ENCODE measurements around the gene PBX2. TPM values are rescaled to one million over a fixed set of nuclear protein-coding genes. Genes with fewer than 3 reads are reported as not detected.

PBX2 gene
- total and polyA plus RNA-seq, 4 donors = 1.5 to 52.5 (median 18.7) TPM

GRCh38 chr6:32151181-32151862 lies 38.7 kb downstream of the PBX2 start:
- peaks cover 0 to 4% (median under 1%) of the 10 kb centered on the region in 4 donors for H3K36me3 ChIP-seq (ENCODE audit: control insufficient read depth in 4 of 4, insufficient read depth in 3 of 4, low read depth in 1 of 4, low read length in 3 of 4)
- peaks cover 0 to 5% (median 0%) of the 10 kb centered on the region in 4 donors for H3K27me3 ChIP-seq (ENCODE audit: control insufficient read depth in 4 of 4, insufficient read depth in 4 of 4, low read length in 3 of 4)
- H3K4me1 ChIP-seq (ENCODE audit: control insufficient read depth in 4 of 4, insufficient read depth in 4 of 4, low read length in 3 of 4) = peaks cover 6 to 26% (median 13%) of the 10 kb centered on the region in 4 donors
- no peak overlapping the region for H3K4me3 ChIP-seq (ENCODE audit: low read depth in 1 of 3, low read length in 3 of 3)
- TF ChIP-seq YY1 (IDR thresholded peaks at IDR 0.05) (no peak), MAX (IDR thresholded peaks at IDR 0.05) (no peak), JUND (IDR thresholded peaks at IDR 0.05) (no peak), NR2F2 (IDR thresholded peaks at IDR 0.05) (no peak), RAD21 (IDR thresholded peaks at IDR 0.05) (no peak), HNF4G (IDR thresholded peaks at IDR 0.05) (no peak), CTCF (IDR thresholded peaks at IDR 0.05; ENCODE audit: low read depth, low read length, missing input control) (no peak), HNF4A (conservative IDR thresholded peaks at IDR 0.05) (no peak), GABPA (IDR thresholded peaks at IDR 0.05 in 1 of 2, conservative IDR thresholded peaks at IDR 0.05 in 1 of 2) (no peak), RXRA (IDR thresholded peaks at IDR 0.05) (no peak), FOXA1 (IDR thresholded peaks at IDR 0.05) (no peak), ATF3 (IDR thresholded peaks at IDR 0.05) (no peak), TAF1 (conservative IDR thresholded peaks at IDR 0.05) (no peak), ZBTB33 (IDR thresholded peaks at IDR 0.05) (no peak), FOXA2 (IDR thresholded peaks at IDR 0.05) (no peak), SP1 (IDR thresholded peaks at IDR 0.05) (no peak), REST (IDR thresholded peaks at IDR 0.05) (no peak), EGR1 (IDR thresholded peaks at IDR 0.05; ENCODE audit: low read depth in 2 of 2) (no peak)
- DNase-seq (ENCODE audit: low spot score) = no peak
- WGBS = 56% methylated on average over 8 of the region's 8 CpGs
- H3K9ac ChIP-seq (ENCODE audit: low read depth in 1 of 2, low read length in 2 of 2) = no peak overlapping the region
- peaks cover 0 to 2% (median 0%) of the 10 kb centered on the region in 4 donors for H3K9me3 ChIP-seq (ENCODE audit: control insufficient read depth in 4 of 4, low read length in 3 of 4)
- no peak overlapping the region for H3K27ac ChIP-seq (ENCODE audit: low read depth in 1 of 2, low read length in 2 of 2)
